ENCODE measurements around the gene SLC8B1. TPM values are rescaled to one million over a fixed set of nuclear protein-coding genes. Genes with fewer than 3 reads are reported as not detected.

SLC8B1 gene
- polyA plus RNA-seq, 2 of the 4 experiments (the other 2 are of a cell fraction): 11.0 to 11.3 TPM

DNA sequence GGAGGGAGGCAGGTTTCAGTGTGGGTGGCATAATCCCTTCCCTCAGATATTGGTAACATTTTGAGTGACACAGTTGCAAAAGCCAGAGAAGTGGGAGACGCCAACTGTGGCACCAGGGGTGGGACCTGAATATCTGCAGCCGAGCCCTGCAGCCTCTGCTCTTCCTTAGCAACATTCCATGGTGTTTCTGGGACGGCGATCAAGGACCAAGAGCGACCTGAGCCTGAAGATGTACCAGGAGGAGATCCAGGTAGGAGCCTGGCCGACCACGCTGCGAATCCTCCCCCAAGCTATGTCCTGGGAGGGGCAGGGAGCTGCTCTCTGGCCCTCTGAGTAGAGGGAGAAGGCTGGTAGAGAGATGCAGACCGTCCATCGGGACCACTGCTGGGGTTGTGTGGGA lies 41.8 kb downstream of the SLC8B1 start:
- POLR2A ChIA-PET: no interaction called here
- CTCF ChIA-PET: interaction anchor here (1.1 to 2.1 kb wide), 3 partner anchors 10 to 132 kb away, joined by 3 to 6 read pairs (median 4); no protein-coding TSS in a partner anchor
- FAIRE-seq: no peak

DNA sequence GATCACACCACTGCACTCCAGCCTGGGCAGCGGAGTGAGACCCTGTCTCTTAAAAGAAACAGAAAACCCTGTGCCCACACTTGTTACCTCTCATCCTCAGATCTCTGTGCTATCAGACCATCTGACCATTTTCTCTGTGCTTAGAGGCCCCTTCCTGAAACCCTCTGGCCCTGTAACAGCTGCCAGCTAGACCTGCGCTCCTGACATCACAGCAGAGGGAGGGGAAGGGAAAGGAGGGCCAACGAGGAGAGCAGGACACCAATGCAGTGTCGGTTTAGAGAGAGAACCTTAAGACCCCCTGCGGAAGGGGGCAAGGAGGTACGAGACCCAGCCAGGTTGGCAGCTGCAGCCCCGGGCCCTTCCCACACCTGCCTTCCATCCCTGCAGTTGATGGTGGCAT lies 42.4 kb downstream of the SLC8B1 start:
- no peak for TF ChIP-seq TFCP2L1 (CRISPR knock-in tag; IDR thresholded peaks at IDR 0.05)
- no peak for TF ChIP-seq PHF8 (IDR thresholded peaks at IDR 0.05; ENCODE audit: borderline replicate concordance, low read depth)
- no peak for TF ChIP-seq EP300 (IDR thresholded peaks at IDR 0.05)
- no peak overlapping the region for H3K4me3 ChIP-seq
- H3K4me1 ChIP-seq: no peaks in the 10 kb centered on the region
- DNase-seq (ENCODE audit: low read depth in 1 of 2, low spot score in 1 of 2) (no peak), FAIRE-seq (no peak), ATAC-seq (no peak)
- POLR2A ChIA-PET: no interaction called here
- H3K27ac ChIP-seq: no peak overlapping the region
- CTCF ChIA-PET: interaction anchor here (1.1 to 2.1 kb wide), 3 partner anchors 10 to 133 kb away, joined by 3 to 6 read pairs (median 4); no protein-coding TSS in a partner anchor
- no peak overlapping the region for H3K4me2 ChIP-seq
- WGBS (ENCODE audit: missing lambda C conversion rate): 75% methylated on average over 7 of the region's 7 CpGs
- H3K9me3 ChIP-seq: no peaks in the 10 kb centered on the region

More for the DNA sequence above, 41.8 kb downstream of the SLC8B1 start:
- no peaks in the 10 kb centered on the region for H3K9me3 ChIP-seq
- ATAC-seq: no peak
- no peak overlapping the region for H3K4me3 ChIP-seq
- 90% methylated on average over 10 of the region's 10 CpGs for WGBS (ENCODE audit: missing lambda C conversion rate)
- DNase-seq (ENCODE audit: low read depth in 1 of 2, low spot score in 1 of 2): no peak
- no peak overlapping the region for H3K27ac ChIP-seq
- no peak overlapping the region for H3K4me2 ChIP-seq
- no peaks in the 10 kb centered on the region for H3K4me1 ChIP-seq
- TF ChIP-seq FOSB (CRISPR knock-in tag; IDR thresholded peaks at IDR 0.05): no peak
- TF ChIP-seq POLR2A (IDR thresholded peaks at IDR 0.05; ENCODE audit: low read length): no peak
- no peak for TF ChIP-seq CHD4 (IDR thresholded peaks at IDR 0.05; ENCODE audit: borderline replicate concordance)
- TF ChIP-seq EHMT2 (IDR thresholded peaks at IDR 0.05; ENCODE audit: low read depth): no peak
- TF ChIP-seq CBX8 (IDR thresholded peaks at IDR 0.05): no peak
- no peak for TF ChIP-seq NFE2L2 (conservative IDR thresholded peaks at IDR 0.05; ENCODE audit: low read length)

DNA sequence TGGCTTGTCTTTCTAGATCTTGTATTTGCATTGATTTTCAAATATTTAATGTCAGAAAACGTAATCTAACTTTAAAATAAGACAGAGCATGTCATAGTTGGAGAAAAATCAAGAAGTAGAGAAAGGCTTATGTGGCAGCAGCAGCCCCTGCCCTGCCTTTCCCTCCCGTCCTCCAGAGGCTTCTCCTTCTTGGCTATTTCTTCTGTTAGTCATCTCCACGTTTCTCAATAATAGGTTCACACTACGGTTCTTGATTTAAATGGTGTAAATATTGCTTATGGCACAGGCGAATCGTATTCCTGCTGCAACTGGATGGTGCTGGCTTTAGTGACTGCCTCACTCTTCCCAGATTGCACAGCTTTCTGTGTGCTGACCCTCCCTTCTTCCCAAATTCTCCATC lies 42.8 kb downstream of the SLC8B1 start:
- no peak for FAIRE-seq
- ATAC-seq: no peak
- no peak for DNase-seq (ENCODE audit: low read depth in 1 of 2, low spot score in 1 of 2)
- 68% methylated on average over 6 of the region's 6 CpGs for WGBS (ENCODE audit: missing lambda C conversion rate)
- Histone ChIP-seq H3K4me3 (no peak overlapping the region), H3K27ac (no peak overlapping the region), H3K4me2 (no peak overlapping the region), H3K9me3 (no peaks in the 10 kb centered on the region), H3K4me1 (no peaks in the 10 kb centered on the region)
- TF ChIP-seq CBX2 (IDR thresholded peaks at IDR 0.05; ENCODE audit: borderline replicate concordance, low read depth) (no peak), POLR2AphosphoS2 (conservative IDR thresholded peaks at IDR 0.05; ENCODE audit: low read length) (no peak), HDAC2 (IDR thresholded peaks at IDR 0.05) (no peak), CHD4 (IDR thresholded peaks at IDR 0.05; ENCODE audit: borderline replicate concordance) (no peak), TFCP2L1 (CRISPR knock-in tag; IDR thresholded peaks at IDR 0.05) (no peak)
- ChIA-PET CTCF (interaction anchor here (1.2 to 1.3 kb wide), 2 partner anchors 95 to 133 kb away, joined by 3 read pairs; no protein-coding TSS in a partner anchor), POLR2A (no interaction called here)

DNA sequence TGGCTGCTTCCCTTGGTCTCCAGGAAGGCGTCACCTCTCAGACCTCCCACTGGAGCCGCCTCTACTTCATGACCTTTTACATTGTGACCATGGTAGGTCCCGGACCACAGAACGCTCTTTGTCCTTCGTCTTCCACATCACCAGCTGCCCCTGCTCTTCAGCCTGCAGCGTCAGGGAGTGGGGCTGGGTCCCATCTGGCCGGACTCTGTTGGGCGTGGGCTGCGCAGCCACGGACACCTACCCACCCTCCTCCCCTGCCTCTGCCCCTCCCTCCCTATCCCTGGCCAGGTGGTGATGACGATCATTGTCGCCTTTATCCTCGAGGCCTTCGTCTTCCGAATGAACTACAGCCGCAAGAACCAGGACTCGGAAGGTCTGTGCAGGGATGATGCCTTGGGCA lies 43.3 kb downstream of the SLC8B1 start:
- Histone ChIP-seq H3K4me1 (no peaks in the 10 kb centered on the region), H3K9me3 (no peaks in the 10 kb centered on the region), H3K27ac (no peak overlapping the region), H3K4me3 (no peak overlapping the region), H3K4me2 (no peak overlapping the region)
- 89% methylated on average over 17 of the region's 17 CpGs for WGBS (ENCODE audit: missing lambda C conversion rate)
- CTCF ChIA-PET: interaction anchor here (1.3 kb wide), 1 partner anchor 94 kb away, joined by 3 read pairs; no protein-coding TSS in a partner anchor
- DNase-seq (ENCODE audit: low read depth in 1 of 2, low spot score in 1 of 2): no peak
- TF ChIP-seq HDAC2 (IDR thresholded peaks at IDR 0.05) (no peak), EHF (CRISPR knock-in tag; IDR thresholded peaks at IDR 0.05) (no peak), JUNB (IDR thresholded peaks at IDR 0.05) (no peak), CHD2 (IDR thresholded peaks at IDR 0.05; ENCODE audit: low read length, partially characterized antibody) (no peak), CEBPB (IDR thresholded peaks at IDR 0.05) (no peak), NR3C1 (IDR thresholded peaks at IDR 0.05) (no peak), POLR2AphosphoS2 (conservative IDR thresholded peaks at IDR 0.05; ENCODE audit: low read length) (no peak), HOXB13 (CRISPR knock-in tag; IDR thresholded peaks at IDR 0.05; ENCODE audit: low read depth) (no peak), RAD21 (conservative IDR thresholded peaks at IDR 0.05 in 1 of 2, IDR thresholded peaks at IDR 0.05 in 1 of 2) (no peak)
- TF ChIP-seq, protein P1, sequence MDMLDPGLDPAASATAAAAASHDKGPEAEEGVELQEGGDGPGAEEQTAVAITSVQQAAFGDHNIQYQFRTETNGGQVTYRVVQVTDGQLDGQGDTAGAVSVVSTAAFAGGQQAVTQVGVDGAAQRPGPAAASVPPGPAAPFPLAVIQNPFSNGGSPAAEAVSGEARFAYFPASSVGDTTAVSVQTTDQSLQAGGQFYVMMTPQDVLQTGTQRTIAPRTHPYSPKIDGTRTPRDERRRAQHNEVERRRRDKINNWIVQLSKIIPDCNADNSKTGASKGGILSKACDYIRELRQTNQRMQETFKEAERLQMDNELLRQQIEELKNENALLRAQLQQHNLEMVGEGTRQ (IDR thresholded peaks at IDR 0.05): no peak
- TF ChIP-seq, protein P2, sequence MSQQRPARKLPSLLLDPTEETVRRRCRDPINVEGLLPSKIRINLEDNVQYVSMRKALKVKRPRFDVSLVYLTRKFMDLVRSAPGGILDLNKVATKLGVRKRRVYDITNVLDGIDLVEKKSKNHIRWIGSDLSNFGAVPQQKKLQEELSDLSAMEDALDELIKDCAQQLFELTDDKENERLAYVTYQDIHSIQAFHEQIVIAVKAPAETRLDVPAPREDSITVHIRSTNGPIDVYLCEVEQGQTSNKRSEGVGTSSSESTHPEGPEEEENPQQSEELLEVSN (IDR thresholded peaks at IDR 0.05; ENCODE audit: borderline replicate concordance, low read depth): no peak
- POLR2A ChIA-PET: no interaction called here
- ATAC-seq: no peak
- no peak for FAIRE-seq
